Islet precursor cell (in vitro differentiated cells): ENCODE data around the gene TNFSF12.
"Not testable (repeated sequence)": the region's sequence is repeated elsewhere in the genome, so short reads cannot be mapped to it uniquely, and the experiment has no call there.

Experiments
- DNase-seq: peaks from one replicate; pipeline ENCODE4 v3.0.0-alpha.2; 2018

The TNFSF12 gene

DNA sequence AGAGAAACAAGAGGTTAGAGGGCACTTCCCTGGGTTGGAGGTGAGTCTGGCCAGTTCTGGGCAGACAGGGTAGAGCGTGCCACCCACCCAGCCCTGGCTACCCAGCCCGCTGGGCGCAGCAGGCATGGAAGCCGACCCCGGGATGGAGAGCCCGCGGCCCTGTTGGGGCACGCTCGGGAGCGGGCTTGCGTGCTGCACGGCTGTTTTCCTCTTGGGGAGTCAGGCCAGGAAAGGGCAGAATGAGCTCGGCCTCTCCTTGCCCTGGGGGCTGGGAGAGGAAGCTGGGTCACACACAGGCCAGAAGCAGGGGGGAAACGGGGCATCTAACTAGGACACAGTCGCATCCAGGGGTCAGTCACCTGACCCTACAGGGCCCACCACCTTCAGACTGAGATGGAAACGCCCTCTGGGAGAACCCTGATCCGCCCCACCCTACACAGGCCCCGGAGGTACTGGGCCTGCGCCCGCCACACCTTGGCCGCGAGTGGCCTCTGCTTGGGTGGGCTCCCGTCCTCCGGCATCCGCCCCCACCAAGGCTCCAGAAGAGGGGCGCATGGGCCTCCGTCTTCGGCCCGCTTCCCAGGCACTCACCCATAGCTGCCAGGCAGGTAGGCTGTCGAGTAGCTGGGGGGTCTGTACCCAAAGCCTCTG, 39.8 kb downstream of the TNFSF12 start:
- peak; percentile 57 for DNase-seq

GRCh38 chr17:7589204-7589868, 40.5 kb downstream of the TNFSF12 start:
- peak; percentile 95 for DNase-seq

DNA sequence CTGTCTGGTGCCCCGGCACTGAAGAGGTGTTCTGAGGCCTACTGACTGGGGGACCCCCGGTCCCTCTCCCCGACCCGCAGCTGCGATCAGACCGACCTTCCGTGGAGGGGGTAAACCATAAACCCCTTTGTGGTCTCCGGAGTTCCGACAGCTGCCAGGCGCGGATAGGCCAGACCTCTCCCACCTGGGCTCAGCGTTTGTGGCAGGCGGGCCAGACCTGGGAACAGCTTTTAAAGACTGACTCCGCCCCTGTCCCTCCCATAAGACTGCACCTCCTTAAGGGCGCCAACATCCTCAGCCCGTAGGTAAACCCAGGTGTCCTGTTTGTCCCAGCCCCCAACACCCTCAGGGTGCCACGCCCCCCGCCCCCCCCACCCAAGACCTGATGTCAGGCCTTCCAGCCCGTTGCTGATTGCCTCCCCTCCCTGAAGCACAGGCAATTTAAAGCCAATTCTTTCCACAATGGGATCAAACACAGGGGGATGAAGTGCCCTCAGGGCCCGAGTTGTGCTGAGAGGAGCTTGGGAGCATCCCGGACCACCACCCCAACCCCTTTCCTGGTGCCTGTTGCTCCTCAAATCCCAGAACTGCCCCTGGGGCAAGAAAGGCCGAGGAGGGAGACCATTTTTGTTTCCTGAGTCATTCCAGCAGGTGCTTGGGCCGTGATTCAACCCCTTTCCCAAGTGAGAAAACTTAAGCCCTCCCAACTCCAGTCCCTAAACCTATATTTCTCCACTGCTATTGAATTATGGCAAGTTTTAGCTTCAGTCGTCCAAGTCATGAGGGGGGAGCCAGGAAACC, 41.2 kb downstream of the TNFSF12 start, which contains the start of gene SOX15:
TSS of gene SOX15 (minus strand) at position 204 of the 801 bp plus-strand sequence. CDS start 418 bp downstream, outside the sequence.
- peak; percentile 97 for DNase-seq

GRCh38 chr17:7590743-7591142, 41.9 kb downstream of the TNFSF12 start:
- peak; percentile 99 for DNase-seq

- no peak for DNase-seq
These were observed 42.7 kb downstream of the TNFSF12 start for GRCh38 chr17:7591596-7591995.

GRCh38 chr17:7592422-7593021, 43.7 kb downstream of the TNFSF12 start:
- no peak for DNase-seq

- DNase-seq = peak; percentile 61
These were observed 44.4 kb downstream of the TNFSF12 start for GRCh38 chr17:7593296-7593695.

DNA sequence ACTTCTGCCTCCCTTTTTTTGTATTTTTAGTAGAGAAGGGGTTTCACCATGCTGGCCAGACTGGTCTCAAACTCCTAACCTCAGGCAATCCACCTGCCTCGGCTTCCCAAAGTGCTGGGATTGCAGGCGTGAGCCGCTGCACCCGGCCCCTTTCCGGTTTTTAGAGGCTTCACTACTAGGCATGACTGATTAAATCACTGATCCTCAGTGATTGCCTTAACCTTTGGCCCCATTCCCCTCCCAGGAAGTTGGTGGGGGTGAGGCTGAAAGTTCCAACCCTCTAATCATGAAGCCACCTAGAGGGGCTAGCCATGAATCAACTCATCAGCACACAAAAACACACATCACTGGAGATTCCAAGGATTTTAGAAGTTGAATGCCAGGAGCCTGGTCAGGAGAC, 48.7 kb downstream of the TNFSF12 start:
- not testable (repeated sequence) for DNase-seq

DNA sequence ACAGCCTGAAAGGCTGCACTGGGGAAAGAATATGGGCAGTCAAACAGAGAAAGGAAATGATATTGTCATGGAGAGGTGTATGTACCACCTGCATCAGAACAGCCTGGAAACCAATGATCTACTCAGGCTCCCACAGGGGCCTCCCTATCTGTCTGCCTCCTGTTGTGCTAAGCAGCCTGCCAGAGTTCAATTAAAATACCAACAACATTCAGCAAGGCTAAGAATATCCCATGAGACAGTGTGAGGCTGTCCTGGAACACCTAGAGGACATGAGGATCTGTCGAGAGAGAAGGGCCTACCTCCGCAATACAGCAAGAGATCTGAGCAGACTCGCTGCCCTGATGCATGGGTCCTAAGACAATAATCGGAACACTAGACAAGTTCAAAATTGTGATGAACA, 57.4 kb downstream of the TNFSF12 start:
- no peak for DNase-seq
